ENCODE data around the gene DACH2.

Gene DACH2

GRCh38 chrX:86194758-86195157 lies 46.5 kb downstream of the DACH2 start:
- Histone ChIP-seq H3K4me3 (ENCODE audit: low read depth, low read length, poor library complexity, severe bottlenecking) (no peak overlapping the region), H3K4me1 (ENCODE audit: insufficient read depth, low read length, severe bottlenecking) (no peaks in the 10 kb centered on the region), H3K27me3 (ENCODE audit: insufficient read depth, low read length) (no peaks in the 10 kb centered on the region), H3K79me2 (ENCODE audit: insufficient read depth, low read length) (no peaks in the 10 kb centered on the region), H3K36me3 (ENCODE audit: insufficient read depth, low read length) (no peaks in the 10 kb centered on the region), H3K9ac (ENCODE audit: low read length) (no peak overlapping the region), H2AFZ (ENCODE audit: low read length) (no peak overlapping the region), H3K27ac (ENCODE audit: low read depth, low read length, poor library complexity, severe bottlenecking) (no peak overlapping the region), H3F3A (ENCODE audit: insufficient read depth, low read length) (no peaks in the 10 kb centered on the region), H3K9me3 (ENCODE audit: low read length) (no peaks in the 10 kb centered on the region), H4K20me1 (ENCODE audit: insufficient read depth, low read length) (no peaks in the 10 kb centered on the region), H3K4me2 (ENCODE audit: low read length) (no peak overlapping the region), H3K9me2 (ENCODE audit: low read depth, low read length) (no peaks in the 10 kb centered on the region)
- TF ChIP-seq EZH2 (IDR thresholded peaks at IDR 0.05; ENCODE audit: borderline replicate concordance, low read length) (no peak), CTCF (IDR thresholded peaks at IDR 0.05; ENCODE audit: low read length) (no peak)

GRCh38 chrX:86195343-86195742 lies 47.1 kb downstream of the DACH2 start:
- Histone ChIP-seq H3K9ac (ENCODE audit: low read length) (no peak overlapping the region), H3K9me3 (ENCODE audit: low read length) (no peaks in the 10 kb centered on the region), H3K27me3 (ENCODE audit: insufficient read depth, low read length) (no peaks in the 10 kb centered on the region), H3K4me3 (ENCODE audit: low read depth, low read length, poor library complexity, severe bottlenecking) (no peak overlapping the region), H3K27ac (ENCODE audit: low read depth, low read length, poor library complexity, severe bottlenecking) (no peak overlapping the region), H2AFZ (ENCODE audit: low read length) (no peak overlapping the region), H3F3A (ENCODE audit: insufficient read depth, low read length) (no peaks in the 10 kb centered on the region), H3K4me1 (ENCODE audit: insufficient read depth, low read length, severe bottlenecking) (no peaks in the 10 kb centered on the region), H3K9me2 (ENCODE audit: low read depth, low read length) (no peaks in the 10 kb centered on the region), H3K79me2 (ENCODE audit: insufficient read depth, low read length) (no peaks in the 10 kb centered on the region), H3K36me3 (ENCODE audit: insufficient read depth, low read length) (no peaks in the 10 kb centered on the region), H4K20me1 (ENCODE audit: insufficient read depth, low read length) (no peaks in the 10 kb centered on the region), H3K4me2 (ENCODE audit: low read length) (no peak overlapping the region)
- TF ChIP-seq EZH2 (IDR thresholded peaks at IDR 0.05; ENCODE audit: borderline replicate concordance, low read length): no peak
- no peak for TF ChIP-seq CTCF (IDR thresholded peaks at IDR 0.05; ENCODE audit: low read length)

- H3K4me3 ChIP-seq (ENCODE audit: low read depth, low read length, poor library complexity, severe bottlenecking): no peak overlapping the region
- H3K9ac ChIP-seq (ENCODE audit: low read length): no peak overlapping the region
- no peaks in the 10 kb centered on the region for H3K4me1 ChIP-seq (ENCODE audit: insufficient read depth, low read length, severe bottlenecking)
- H3K9me3 ChIP-seq (ENCODE audit: low read length): no peaks in the 10 kb centered on the region
- H3K79me2 ChIP-seq (ENCODE audit: insufficient read depth, low read length): no peaks in the 10 kb centered on the region
- no peaks in the 10 kb centered on the region for H3F3A ChIP-seq (ENCODE audit: insufficient read depth, low read length)
- H3K4me2 ChIP-seq (ENCODE audit: low read length): no peak overlapping the region
- H4K20me1 ChIP-seq (ENCODE audit: insufficient read depth, low read length): no peaks in the 10 kb centered on the region
- H3K27me3 ChIP-seq (ENCODE audit: insufficient read depth, low read length): no peaks in the 10 kb centered on the region
- H3K27ac ChIP-seq (ENCODE audit: low read depth, low read length, poor library complexity, severe bottlenecking): no peak overlapping the region
- TF ChIP-seq CTCF (IDR thresholded peaks at IDR 0.05; ENCODE audit: low read length): no peak
- no peak for TF ChIP-seq EZH2 (IDR thresholded peaks at IDR 0.05; ENCODE audit: borderline replicate concordance, low read length)
- H2AFZ ChIP-seq (ENCODE audit: low read length): no peak overlapping the region
- no peaks in the 10 kb centered on the region for H3K36me3 ChIP-seq (ENCODE audit: insufficient read depth, low read length)
- H3K9me2 ChIP-seq (ENCODE audit: low read depth, low read length): no peaks in the 10 kb centered on the region
Observed at GRCh38 chrX:86197815-86198214, 49.6 kb downstream of the DACH2 start.

Measured in OCI-LY1 (cell line).